Daoy (cell line): Measurements from ENCODE around the gene RNH1. TPM values are rescaled to one million over a fixed set of nuclear protein-coding genes. Genes with fewer than 3 reads are reported as not detected.
"Not testable (repeated sequence)": the region's sequence is repeated elsewhere in the genome, so short reads cannot be mapped to it uniquely, and the experiment has no call there.

ENCODE experiments used
- DNase-seq: peaks from one replicate; pipeline ENCODE4 v3.0.0-alpha.2; 2015; ENCODE audit warnings: low read depth
- total RNA-seq: library from RNA; depleted of rRNA; stranded (reverse); fragments of >200 nt; shearing (Covaris generic); gene quantifications from 2 replicates; pipeline ENCODE4 v1.2.3, GENCODE V29; 2014

Gene RNH1
- total RNA-seq, 1 experiment from 2014 or later = 165 TPM

DNA sequence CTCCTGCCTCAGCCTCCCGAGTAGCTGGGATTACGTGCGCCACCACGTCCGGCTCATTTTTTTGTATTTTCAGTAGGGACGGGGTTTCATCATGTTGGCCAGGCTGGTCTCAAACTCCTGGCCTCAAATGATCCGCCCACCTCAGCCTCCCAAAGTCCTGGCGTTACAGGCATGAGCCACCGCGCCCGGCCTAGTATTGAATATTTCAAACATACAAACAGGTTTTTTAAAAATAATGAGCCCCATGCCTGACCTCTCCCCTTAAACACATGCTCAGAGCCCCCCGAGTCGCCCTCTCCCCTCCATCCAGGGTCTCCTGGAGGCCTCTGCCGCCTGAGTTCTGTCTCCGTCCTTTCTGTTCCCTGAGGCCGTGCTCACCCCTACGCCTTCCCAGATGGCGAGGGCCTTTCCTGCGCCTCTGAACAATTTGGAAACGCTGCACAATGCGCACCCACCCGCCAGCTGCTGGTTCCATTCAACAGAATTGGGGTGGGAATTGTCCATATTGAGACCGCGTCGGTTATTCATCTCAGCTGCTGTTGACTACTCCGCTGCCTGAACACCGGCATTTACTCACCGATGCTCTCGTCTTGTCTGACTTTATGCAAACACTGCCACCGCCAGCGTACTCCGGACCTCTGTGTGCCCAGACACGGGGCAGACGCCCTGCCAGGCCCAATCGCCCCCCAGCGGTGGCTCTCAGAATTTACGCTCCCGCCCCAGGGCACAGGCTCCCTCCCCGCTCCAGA, 13.6 kb upstream of the RNH1 start:
- no peak for DNase-seq

DNA sequence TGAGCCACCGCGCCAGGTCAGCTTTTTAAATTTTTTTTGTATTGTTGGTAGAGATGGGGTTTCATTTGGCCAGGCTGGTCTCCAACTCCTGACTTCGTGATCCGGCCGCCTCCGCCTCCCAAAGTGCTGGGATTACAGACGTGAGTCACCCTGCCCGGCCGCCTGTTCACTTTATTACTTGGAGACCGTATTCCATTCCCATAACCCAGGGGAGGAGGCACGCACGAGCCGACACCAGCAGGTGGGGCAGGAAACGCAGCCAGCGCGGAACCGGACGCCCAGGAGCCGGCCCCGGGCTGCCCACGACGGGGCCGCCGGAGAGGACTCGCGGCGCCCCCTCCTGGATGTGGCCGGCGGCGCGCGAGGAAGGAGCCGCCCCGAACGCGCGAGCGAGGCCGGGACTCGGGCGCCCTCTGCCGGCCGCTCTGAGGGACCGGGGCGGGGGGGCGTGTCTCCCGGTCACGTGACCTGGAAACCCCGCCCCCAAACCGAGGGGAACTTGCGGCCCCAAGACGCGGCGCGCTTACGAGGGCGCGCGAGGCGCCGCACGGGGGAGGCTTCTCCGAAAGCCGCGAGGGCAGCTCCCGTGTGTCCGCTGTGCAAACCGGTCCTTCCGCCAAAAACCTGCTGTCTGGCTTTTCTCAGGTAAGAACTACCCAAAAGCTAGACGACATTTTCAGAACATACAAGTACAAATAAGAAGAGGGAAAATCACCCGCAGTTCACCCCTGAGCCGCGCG, 11.6 kb upstream of the RNH1 start:
- peak; percentile 97 for DNase-seq

DNA sequence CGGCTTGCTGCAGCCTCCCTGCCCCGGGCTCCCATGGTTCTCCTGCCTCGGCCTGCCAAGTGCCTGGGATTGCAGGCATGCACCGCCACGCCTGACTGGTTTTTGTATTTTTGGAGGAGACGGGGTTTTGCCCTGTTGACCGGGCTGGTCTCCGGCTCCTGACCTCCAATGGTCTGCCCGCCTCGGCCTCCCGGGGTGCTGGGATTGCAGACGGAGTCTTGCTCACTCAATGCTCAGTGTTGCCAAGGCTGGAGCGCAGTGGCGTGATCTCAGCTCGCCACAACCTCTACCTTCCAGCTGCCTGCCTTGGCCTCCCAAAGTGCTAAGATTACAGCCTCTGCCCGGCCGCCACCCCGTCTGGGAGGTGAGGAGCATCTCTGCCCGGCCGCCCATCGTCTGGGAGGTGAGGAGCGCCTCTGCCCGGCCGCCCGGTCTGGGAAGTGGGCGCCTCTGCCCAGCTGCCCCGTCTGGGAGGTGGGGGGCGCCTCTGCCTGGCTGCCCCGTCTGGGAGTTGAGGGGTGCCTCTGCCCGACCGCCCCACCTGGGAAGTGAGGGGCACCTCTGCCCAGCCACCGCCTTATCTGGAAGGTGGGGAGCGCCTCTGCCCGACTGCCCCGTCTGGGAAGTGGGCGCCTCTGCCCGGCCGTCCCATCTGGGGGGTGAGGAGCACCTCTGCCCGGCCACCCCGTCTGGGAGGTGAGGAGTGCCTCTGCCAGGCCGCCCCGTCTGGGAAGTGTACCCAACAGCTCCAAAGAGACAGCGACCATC, 10.1 kb upstream of the RNH1 start:
- not testable (repeated sequence) for DNase-seq

DNA sequence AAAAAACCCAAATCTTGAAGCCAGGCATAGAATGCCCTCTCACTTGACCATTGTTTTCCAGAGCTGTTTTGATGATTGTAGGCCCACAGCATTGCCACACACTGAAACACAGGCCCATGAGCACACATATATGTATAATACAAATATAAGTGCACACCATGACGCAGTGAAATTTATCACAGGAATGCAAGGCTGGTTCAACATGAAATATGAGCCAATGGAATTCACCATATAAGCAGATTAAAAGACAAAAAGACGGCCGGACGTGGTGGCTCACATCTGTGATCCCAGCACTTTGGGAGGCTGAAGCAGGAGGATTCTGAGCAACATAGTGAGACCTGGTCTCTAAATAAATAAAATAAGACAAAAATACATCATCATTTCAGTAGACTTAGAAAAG, 9.4 kb upstream of the RNH1 start:
- DNase-seq = no peak

DNA sequence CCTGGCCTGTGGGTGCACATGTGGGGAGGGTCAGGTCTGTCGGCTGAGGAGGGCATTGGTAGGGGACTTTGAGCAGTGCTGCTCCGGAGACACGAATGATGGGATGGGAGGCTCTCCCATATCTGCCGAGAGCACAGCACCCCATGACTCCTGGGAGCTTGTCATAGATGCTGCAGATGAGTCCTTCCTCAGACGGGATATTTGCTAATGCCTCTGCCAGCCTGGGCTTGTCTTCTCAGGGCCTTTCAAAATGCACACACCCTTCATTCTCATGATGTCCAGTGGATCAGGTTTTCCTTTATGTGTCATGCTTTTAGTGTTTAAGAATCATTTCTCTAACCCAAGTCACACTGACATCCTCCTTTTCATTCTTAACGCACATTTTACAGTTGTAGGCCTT, 8.1 kb upstream of the RNH1 start:
- no peak for DNase-seq

DNA sequence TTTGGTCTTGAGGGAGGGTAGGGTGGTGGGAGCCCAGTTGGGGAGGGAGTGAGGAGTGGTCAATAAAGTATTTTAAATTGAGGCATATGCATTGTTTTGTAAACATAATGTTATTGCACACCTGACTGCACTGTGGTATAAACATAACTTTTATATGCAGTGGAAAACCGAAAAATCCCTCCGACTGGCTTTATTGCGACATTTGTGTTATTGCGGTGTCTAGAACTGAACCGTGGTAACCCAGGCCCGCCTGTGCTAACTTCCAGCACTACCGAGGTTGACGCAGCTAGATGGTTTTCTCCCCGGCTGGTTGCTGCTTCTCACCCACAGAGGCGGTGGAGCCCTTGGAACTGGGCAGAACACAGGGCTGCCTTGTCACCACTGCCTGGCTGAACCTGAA, 7.6 kb upstream of the RNH1 start:
- no peak for DNase-seq

DNA sequence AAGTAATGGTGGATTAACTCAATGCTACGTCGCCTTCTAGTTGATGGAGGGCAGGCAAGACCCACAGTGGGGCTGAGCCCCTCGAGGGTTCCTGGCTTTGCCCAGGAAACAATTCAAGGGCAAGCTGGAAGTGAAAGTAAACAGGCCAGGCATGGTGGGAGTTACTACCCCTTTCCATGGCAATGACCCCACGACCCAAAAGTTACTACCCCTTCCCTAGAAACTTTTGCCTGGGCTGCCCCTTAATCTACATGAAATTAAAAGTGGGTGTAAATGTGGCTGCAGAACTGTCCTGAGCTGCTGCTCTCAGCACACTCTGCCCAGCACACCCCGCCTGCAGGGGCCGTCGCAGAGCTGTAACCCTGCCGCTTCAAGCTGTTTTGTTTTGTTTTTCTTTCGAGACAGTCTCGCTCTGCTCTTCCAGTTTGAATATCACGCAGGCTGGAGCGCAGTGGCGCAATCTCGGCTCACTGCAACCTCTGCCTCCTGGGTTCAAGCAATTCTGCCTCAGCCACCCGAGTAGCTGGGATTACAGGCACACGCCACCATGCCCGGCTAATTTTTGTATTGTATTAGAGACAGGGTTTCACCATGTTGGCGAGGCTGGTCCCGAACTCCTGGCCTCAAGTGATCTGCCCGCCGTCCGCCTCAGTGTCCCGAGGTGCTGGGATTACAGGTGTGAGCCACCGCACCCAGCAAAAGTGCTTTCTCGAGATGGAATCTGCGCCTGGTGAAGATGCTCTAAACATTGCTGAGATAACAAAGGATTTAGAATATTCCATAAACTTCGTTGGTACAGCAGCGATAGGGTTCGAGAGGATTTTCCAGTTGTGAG, 5.9 kb upstream of the RNH1 start:
- no peak for DNase-seq

DNA sequence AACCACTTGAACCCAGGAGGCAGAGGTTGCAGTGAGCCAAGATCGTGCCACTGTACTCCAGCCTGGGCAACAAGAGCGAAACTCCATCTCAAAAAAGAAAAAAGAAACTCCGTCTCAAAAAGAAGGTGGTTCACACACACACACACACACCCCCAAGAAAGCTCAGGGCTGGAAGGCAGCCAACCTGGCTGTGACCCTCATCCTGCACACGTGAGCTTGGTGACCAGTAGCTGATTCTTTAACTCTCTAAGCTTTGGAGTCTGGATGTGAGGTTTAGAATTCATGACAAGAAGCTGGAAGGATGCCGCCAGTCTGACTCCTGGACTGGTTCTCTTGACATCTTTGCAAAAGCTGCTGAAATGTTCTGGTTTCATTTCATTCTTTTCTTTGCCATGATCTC, 1.9 kb upstream of the RNH1 start:
- no peak for DNase-seq

DNA sequence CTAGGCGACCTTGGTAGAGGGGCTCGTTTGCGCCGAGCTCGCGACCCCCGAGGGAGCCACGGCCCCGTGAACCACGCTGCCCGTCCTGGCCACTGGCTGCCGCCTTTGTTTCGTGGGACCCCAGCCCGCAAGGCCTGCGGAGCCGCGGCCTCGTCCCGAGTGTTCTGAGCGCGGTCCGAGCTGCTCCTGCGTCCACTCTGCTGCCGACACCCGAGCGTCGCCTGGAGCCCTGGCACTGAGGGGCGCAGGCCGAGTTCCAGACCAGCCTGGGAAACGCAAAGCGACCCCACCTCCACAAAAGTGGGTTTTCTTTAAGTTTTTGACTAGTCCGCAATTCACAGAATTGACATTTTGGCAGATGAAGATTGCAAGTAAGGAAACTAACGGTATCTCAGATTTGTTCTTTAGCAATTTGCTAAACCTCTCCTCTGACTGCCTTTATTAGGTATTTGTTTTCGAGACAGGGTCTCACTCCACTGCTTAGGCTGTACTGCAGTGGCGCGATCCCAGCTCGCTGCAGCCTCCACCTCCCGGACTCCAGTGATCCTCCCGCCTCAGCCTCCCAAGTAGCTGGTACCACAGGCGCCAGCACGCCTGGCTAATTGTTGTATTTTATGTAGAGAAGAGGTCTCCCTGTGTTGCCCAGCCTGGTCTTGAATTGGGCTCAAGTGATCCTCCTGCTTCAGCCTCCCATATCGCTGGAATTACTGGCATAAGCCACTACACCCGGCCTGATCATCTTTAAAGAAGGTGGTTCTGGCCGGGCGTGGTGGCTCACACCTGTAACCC, 879 bp upstream of the RNH1 start:
- DNase-seq = no peak

DNA sequence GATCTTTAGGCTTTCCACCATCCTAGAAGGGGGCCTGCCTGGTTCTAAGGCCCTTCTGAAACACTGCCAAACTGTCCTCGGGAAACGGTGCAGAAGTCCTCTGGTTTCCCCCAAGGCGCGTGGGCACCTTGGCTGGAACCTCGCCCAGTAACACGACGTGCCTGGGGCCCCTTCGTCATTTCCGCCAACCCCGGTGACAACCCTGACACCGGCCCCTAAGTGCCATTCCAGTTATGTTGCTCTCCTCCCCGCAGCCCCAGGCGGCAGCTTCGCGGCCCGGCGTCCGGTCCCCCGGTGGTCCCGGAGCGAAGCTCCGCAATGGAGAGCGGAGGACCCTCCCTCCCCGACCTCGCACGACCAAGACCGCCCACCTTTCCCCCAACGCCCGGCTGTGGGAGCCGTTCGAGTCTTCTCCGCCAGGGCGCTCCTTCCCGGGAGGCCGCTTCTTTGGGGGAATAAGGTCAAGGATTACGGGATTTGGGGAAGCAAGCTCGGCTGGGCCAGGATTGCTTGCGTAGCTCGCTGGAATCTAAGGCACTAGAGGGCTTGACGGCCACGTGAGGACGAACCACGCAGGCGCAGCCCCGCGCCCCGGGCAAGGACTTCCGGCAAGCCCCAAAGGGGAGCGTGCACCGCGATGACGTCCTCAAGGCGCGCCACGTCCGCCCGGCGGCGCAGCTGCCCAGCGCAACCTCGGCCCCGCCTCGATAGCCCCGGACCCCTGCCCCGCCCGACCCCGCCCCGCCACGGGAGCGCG, 626 bp downstream of the RNH1 start:
- DNase-seq = peak; percentile 99

DNA sequence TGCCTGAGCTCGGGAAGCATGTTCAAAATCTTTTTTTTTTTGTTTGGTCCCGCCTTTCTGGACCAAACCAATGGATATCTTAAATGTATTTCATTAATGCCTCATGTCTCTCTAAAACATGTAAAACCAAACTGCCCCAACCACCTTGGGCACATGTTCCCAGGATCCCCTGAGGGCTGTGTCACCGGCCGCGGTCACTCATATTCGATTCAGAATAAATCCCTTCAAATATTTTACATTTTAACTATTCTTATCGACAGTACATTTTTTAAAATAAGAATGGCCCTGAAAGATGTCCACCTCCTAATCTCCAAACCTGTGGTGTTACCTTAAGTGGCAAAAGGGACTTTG, 2.1 kb downstream of the RNH1 start:
- DNase-seq = no peak

DNA sequence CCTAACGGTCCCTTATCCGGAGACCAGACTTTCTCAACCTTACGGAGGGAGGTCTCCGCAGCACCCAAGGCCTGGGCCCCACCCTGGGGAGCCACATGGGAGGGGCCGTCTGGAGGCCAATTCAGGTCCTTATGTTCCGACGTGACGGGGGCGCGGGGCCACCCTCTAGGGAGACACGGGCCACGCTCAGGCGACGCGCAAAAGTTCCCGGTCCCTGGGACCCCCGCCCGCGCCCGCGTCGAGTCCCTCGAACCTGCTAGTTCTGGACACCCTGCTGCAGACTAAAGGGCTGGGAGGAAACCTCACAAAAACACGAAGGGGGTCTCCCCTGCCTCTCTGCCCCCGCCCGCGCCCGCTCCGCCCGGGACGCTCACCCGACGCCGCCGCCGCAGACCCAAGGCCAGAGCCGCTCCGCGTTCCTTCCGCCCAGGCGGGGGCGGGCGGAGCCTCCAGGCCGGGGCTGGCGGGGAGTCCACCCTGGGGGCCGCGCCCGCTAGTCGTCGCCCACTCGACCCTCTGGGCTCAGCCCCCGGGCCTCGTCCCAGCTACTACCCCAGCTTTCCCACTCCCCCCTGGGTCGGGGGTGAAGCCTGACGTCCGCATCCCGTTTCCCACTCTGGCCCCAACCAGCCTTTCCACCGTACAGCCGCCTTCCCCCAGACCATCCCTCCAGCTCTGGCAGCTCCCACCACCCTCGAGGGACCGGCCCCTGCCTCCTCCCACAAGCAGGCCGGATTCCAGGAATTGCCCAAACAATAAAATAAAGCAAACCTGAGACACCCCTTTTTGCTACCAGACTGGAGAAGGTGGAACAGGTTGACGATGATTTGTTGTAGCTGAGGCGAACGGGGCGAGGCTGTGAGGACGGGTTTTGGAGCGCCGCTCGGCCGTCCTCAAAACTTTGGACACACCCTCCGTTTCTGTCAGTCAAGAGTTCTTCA, 2.7 kb downstream of the RNH1 start:
- DNase-seq = no peak

DNA sequence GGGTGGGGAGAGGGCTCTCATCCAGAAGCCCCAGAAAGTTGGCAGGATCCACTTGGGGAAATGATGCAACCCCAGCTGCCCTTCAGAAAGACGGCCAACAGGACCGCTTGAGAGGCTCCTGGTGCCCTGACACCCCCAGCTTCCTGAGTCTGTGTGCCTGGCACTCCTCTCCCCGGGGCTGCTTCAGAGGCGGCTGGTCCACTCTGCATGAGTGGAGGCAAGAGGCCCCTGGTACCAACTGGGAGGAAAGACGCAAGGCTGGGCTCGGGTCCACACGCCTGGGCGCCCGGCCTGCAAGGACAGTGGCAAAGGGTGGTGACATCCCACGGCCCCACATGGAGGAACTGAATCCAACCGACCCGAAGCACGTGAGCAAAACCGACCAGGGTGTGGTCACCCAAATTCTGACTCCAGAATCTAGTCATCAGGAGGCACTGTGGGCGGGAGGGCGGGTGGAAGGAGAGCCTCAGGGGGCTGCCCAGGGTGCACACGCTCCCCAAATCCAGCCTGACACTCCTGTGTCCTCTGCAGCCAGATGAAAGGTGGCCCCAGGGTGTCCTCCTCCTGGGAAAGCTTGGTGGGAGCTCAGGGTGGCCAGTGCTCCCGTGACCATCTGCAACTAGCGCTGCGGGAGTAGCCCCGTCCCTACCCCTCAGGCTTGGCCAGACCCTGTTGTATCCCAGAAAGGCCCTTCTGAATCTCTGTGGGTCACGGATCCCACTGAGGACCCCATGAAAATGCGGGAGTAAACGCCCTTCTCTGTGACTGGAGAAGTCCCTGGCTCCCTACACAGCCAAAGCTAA, 3.7 kb downstream of the RNH1 start:
- peak; percentile 29 for DNase-seq

DNA sequence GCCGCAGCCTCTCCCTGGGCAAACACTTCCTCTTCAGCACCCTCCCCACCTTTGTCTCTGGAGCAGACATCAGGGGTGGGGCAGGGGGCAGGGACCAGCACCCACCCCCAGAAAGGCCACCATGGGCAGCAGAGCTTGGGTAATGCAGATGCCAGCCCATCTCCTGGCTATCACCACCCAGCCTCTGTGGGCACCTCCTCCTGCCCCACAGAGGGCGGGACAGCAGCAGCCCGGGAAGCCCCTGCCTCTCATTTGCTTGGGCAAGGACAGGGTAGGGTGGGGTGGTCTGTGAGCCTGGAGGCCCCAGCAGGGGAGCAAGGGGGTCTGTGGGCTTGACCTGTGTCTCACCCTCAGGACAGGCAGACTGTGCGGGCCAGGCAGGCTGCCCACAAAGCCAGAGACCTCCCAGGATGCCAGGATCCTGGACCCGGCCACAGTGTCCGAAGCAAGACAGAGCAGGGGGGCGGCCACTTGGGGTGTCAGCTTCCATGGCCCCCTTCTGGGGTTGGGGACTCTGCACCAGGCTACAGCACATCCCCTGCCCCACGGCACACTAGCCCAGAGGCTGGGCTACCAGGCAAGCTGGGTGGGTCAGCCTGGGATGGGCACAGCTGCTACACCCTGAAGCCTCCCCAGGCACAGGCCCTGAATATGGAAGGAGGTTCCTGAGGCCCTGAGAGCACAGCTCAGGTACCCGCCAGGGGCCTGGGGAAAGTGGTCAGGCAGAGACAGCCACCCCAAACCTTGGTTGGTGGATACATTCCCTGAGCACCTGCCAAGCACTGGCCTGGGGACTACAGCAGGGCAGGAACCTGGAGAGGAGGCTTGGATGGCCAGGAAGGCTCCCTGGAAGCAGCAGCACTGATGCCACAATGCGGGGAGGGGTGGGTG, 4.5 kb downstream of the RNH1 start:
- DNase-seq = no peak

DNA sequence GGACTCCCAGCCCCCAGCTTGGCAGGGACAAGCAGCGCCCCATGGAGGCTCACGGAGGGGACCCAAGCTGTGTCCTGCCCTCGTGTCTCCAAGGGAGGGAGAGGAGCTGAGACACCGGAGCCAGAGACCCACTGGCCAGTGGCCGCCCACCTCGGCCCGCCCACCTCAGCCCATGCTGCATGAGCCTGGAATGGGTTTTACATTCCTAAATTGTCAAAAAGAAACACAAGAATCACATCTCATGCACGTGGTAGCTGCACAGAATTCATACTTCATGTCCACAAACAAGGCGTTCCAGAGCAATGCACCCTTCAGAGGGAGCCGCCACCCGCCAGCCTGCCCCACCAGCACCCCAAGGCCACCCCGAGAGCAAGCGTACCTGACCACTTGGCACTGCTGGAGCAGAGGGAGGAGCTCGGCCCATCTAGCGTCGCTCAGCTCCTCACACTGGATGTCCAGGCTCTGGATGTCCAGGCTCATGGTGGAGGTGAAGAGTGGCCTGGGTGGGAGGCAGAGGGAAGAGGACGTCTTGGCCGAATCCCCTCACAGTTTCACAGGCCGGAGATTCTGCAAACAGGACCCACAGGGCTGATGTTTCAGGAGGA, 5.3 kb downstream of the RNH1 start:
- no peak for DNase-seq

DNA sequence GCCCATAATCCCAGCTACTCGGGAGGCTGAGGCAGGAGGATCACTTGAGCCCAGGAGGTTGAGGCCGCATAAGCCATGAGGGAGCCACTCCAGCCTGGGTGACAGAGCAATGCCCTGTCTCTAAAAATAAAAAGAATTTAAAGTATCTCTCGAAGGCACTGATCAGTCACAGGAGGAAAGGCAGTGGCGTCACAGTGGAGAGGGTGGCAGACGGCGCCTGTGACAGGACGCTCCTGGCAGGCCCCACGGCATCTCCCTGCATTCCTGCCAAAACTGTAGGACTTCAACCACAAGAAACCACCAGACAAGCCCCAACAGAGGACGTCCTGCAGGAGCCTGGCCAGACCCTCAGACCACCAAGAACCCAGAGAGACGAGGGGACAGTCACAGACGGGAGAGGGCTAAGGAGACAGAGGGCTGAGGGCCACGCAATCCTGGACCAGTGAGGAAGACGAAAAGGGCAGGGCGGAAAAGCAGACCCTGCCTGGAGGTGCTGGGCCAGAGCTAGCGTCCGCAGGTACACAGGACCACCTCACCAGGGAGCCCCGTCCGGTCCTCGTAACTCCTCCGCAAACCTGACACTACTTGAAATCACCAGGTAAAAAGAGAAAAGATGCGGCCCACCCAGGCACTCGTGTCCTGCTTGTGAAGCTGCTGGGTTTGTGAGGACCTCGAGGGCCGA, 5.9 kb downstream of the RNH1 start:
- DNase-seq = no peak
